SK-N-SH (cell line): ENCODE results near the gene PGP. TPM values are rescaled to one million over a fixed set of nuclear protein-coding genes. Genes with fewer than 3 reads are reported as not detected.

ENCODE experiments used
- CTCF ChIA-PET: fragments of 300-600, 350-600 bp; formaldehyde crosslinking; extraction: SDS; loops from one replicate; lab custom pipeline; 2021; lab: Yijun Ruan, JAX
- POLR2A ChIA-PET: fragments of 350-600 bp; sonication (Branson Sonifier 250); formaldehyde crosslinking; extraction: SDS; loops from one replicate; lab custom pipeline; 2020; ENCODE audit warnings: antibody characterized with exemption, inconsistent platforms; lab: Yijun Ruan, JAX
- DNase-seq: peaks from one replicate; pipeline ENCODE4 v3.0.0; 2012
- H2AFZ ChIP-seq: fragments of 200-600 bp; sonication (generic); 2 replicates; pipeline ENCODE4 v1.8.1; 2016; ENCODE audit warnings: antibody characterized with exemption, mild to moderate bottlenecking, low read depth
- H3F3A ChIP-seq: fragments of 200-600 bp; sonication (generic); replicated peaks from 2 replicates; pipeline ENCODE3; 2016; ENCODE audit warnings: antibody characterized with exemption, mild to moderate bottlenecking; ENCODE audit not compliant: insufficient read depth
- H3K27ac ChIP-seq, 2 experiments: fragments of 200-500 bp in 1 of 2; fragments of 200-600 bp in 1 of 2; sonication (Bioruptor generic) in 1 of 2; sonication (generic), shearing (Covaris generic) in 1 of 2; 2 replicates each; pipeline versions ENCODE4 v1.5.1 to v1.6.1; 2014 to 2016; ENCODE audit warnings: low read depth in 2 of 2, inconsistent platforms in 1 of 2, low read length in 1 of 2, mild to moderate bottlenecking in 1 of 2, mixed read lengths in 1 of 2
- H3K27me3 ChIP-seq: fragments of 200-600 bp; sonication (generic), shearing (Covaris generic); 2 replicates; pipeline ENCODE4 v1.6.1; 2016; ENCODE audit warnings: mixed run types; ENCODE audit not compliant: insufficient read depth
- H3K36me3 ChIP-seq, 2 experiments: fragments of 200-500 bp in 1 of 2; fragments of 200-600 bp in 1 of 2; sonication (Bioruptor generic) in 1 of 2; sonication (generic) in 1 of 2; replicated peaks in 1 of 2; 2 replicates each; pipeline versions ENCODE3 to v1.5.1; 2014 to 2016; ENCODE audit warnings: low read length in 1 of 2, mild to moderate bottlenecking in 1 of 2; ENCODE audit not compliant: insufficient read depth in 2 of 2, control insufficient read depth in 1 of 2
- H3K4me1 ChIP-seq, 2 experiments: fragments of 200-500 bp in 1 of 2; fragments of 200-600 bp in 1 of 2; sonication (Bioruptor generic) in 1 of 2; sonication (generic), shearing (Covaris generic) in 1 of 2; 2 replicates each; pipeline versions ENCODE4 v1.5.1 to v1.6.1; 2014 to 2016; ENCODE audit warnings: low read depth in 1 of 2, low read length in 1 of 2, mixed run types in 1 of 2; ENCODE audit not compliant: insufficient read depth in 2 of 2, control insufficient read depth in 1 of 2
- H3K4me2 ChIP-seq: fragments of 200-600 bp; sonication (generic), shearing (Covaris generic); 2 replicates; pipeline ENCODE4 v1.6.1; 2017; ENCODE audit warnings: mixed run types
- H3K4me3 ChIP-seq, 2 experiments: fragments of 200-500 bp in 1 of 2; fragments of 200-600 bp in 1 of 2; sonication (Bioruptor generic) in 1 of 2; sonication (generic), shearing (Covaris generic) in 1 of 2; 2 replicates each; pipeline versions ENCODE4 v1.5.1 to v1.8.1; 2014 to 2016; ENCODE audit warnings: low read depth in 2 of 2, inconsistent platforms in 1 of 2, low read length in 1 of 2, mild to moderate bottlenecking in 1 of 2, mixed read lengths in 1 of 2, moderate library complexity in 1 of 2
- H3K79me2 ChIP-seq: fragments of 200-600 bp; sonication (generic); 2 replicates; pipeline ENCODE4 v1.8.1; 2017; ENCODE audit warnings: mild to moderate bottlenecking; ENCODE audit not compliant: insufficient read depth
- H3K9ac ChIP-seq: fragments of 200-600 bp; sonication (generic); 2 replicates; pipeline ENCODE4 v1.6.1; 2017; ENCODE audit warnings: mixed run types
- H3K9me2 ChIP-seq: fragments of 200-600 bp; sonication (generic); 2 replicates; pipeline ENCODE4 v1.6.1; 2017; ENCODE audit warnings: mixed run types
- H3K9me3 ChIP-seq: fragments of 200-600 bp; sonication (generic); 2 replicates; pipeline ENCODE4 v1.6.1; 2017; ENCODE audit warnings: mixed run types, mild to moderate bottlenecking, moderate library complexity
- H4K20me1 ChIP-seq: fragments of 200-600 bp; sonication (generic); 2 replicates; pipeline ENCODE4 v1.6.1; 2017; ENCODE audit warnings: mild to moderate bottlenecking, mixed run types; ENCODE audit not compliant: insufficient read depth
- FOSL2 ChIP-seq: IDR thresholded peaks from 2 replicates; pipeline ENCODE4 v1.4.0; 2012; ENCODE audit warnings: low read depth, mild to moderate bottlenecking, moderate library complexity, borderline replicate concordance
- FOXM1 ChIP-seq: IDR thresholded peaks from 2 replicates; pipeline ENCODE4 v1.4.0; 2012; ENCODE audit warnings: low read depth, mild to moderate bottlenecking
- JUND ChIP-seq: IDR thresholded peaks from 2 replicates; pipeline ENCODE4 v1.4.0; 2012
- MAX ChIP-seq: IDR thresholded peaks from 2 replicates; pipeline ENCODE4 v1.4.0; 2012; ENCODE audit warnings: low read depth
- MXI1 ChIP-seq: IDR thresholded peaks from 2 replicates; pipeline ENCODE4 v1.6.1; 2012; ENCODE audit warnings: mild to moderate bottlenecking, low read depth, low read length, improper control_type of control experiment
- NFIC ChIP-seq: IDR thresholded peaks from 2 replicates; pipeline ENCODE4 v1.4.0; 2012; ENCODE audit warnings: borderline replicate concordance
- NRF1 ChIP-seq: IDR thresholded peaks from 2 replicates; pipeline ENCODE4 v1.6.1; 2012; ENCODE audit warnings: low read depth, mild to moderate bottlenecking, low read length
- RAD21 ChIP-seq: IDR thresholded peaks from 2 replicates; pipeline ENCODE4 v1.6.1; 2012; ENCODE audit warnings: mild to moderate bottlenecking, low read length
- RCOR1 ChIP-seq: fragments of 150-350 bp; IDR thresholded peaks from 2 replicates; pipeline ENCODE4 v1.6.1; 2017; ENCODE audit warnings: antibody characterized with exemption, low read length
- RFX5 ChIP-seq: IDR thresholded peaks from 2 replicates; pipeline ENCODE4 v1.6.1; 2012; ENCODE audit warnings: mild to moderate bottlenecking, improper control_type of control experiment, low read length
- RXRA ChIP-seq: IDR thresholded peaks from 2 replicates; pipeline ENCODE4 v1.4.0; 2012; ENCODE audit warnings: low read depth, mild to moderate bottlenecking, borderline replicate concordance
- ZBTB33 ChIP-seq: IDR thresholded peaks from 2 replicates; pipeline ENCODE4 v1.4.0; 2012; ENCODE audit warnings: low read depth, borderline replicate concordance
- WGBS: methylation state at CpG from one replicate; pipeline ENCODE4 v1.1.6; 2017; ENCODE audit warnings: low lambda C conversion rate; 5-methylcytosine and 5-hydroxymethylcytosine counted together
- polyA plus RNA-seq, 3 experiments: library from polyadenylated mRNA; depleted of rRNA; stranded (reverse); fragments of >200 nt; gene quantifications; 2 replicates each; pipeline ENCODE4 v1.2.3, GENCODE V29; 2012
- TF ChIP-seq, protein P1 (sequence below): IDR thresholded peaks from 2 replicates; pipeline ENCODE4 v1.4.0; 2012; ENCODE audit warnings: low read depth, borderline replicate concordance

The PGP gene
- polyA plus RNA-seq, 1 of the 3 experiments (the other 2 are of a cell fraction), result 10.3 TPM

DNA sequence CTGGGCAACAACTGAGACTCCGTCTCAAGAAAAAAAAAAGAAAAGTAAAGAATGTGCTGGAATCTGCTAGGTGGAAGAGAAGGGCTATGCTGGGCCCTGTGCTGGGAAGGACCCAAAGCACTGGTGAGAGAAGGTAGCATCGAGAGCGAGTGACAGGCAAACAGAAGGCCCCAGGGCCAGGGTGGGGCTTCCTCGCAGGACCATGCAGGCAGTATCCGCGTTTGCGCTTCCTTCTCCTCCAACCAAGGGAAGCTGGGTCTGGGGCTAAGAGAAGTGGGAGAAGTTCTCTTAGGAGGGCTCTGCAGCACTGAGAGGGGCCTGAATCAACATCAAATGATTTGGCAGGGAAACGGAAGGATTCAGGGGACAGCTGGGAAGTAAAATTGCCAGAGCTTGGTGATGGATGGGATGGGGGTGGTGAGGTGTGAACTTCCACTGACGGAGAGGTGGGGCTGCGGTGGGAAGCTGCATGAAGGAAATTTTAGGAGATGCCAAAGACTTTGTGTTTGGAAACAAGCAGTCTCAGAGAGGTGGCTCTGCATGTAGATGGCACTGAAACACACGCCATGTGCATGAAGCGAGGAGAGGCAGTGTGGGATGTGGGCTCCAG is 42.0 kb upstream of the PGP start:
- ChIA-PET CTCF (interaction anchor here (1.8 to 2.0 kb wide), 2 partner anchors 52 to 62 kb away, joined by 4 to 9 read pairs; partner anchors contain the start of gene MLST8), POLR2A (no interaction called here)
- Histone ChIP-seq H3K9me2 (no peaks in the 10 kb centered on the region), H4K20me1 (peaks cover 45% of the 10 kb centered on the region), H3K27ac (no peak overlapping the region), H3K36me3 (peaks cover 61 to 84% of the 10 kb centered on the region in 2 experiments), H3K9ac (no peak overlapping the region), H3K9me3 (no peaks in the 10 kb centered on the region), H3K4me3 (no peak overlapping the region), H3K79me2 (peaks cover 60% of the 10 kb centered on the region), H3K27me3 (no peaks in the 10 kb centered on the region), H2AFZ (no peak overlapping the region), H3K4me2 (no peak overlapping the region), H3K4me1 (peaks cover 5 to 7% of the 10 kb centered on the region in 2 experiments; a peak in 1 of 4 replicates), H3F3A (peaks cover 50% of the 10 kb centered on the region)
- 94% methylated on average over 12 of the region's 12 CpGs for WGBS
- no peak for DNase-seq
- TF ChIP-seq FOSL2 (no peak), ZBTB33 (no peak), FOXM1 (no peak), NRF1 (no peak), JUND (no peak), MAX (no peak), RXRA (no peak)

DNA sequence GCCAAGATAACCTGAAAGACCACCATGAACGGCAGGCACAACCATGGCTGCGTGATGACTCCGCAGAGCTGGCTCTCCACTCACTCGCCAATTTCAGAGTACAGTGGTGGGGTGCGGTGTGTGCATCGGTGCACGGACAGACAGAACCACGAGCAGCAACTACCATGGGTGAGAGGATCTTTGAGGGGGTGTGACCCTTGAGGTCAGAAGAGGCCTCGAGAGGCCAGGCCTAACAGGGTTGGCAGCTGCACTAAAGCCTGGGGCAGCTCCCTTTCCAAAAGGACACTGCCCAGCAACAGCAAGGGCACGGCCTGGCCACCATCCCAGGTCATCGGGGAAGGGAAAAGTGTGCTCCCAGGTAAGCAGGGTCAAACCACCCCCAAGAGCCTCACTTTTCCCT is 38.7 kb upstream of the PGP start:
- Histone ChIP-seq H3K4me3 (no peak overlapping the region), H3K4me2 (no peak overlapping the region), H3K36me3 (peaks cover 37 to 60% of the 10 kb centered on the region in 2 experiments), H2AFZ (no peak overlapping the region), H3K4me1 (peaks cover 7 to 13% of the 10 kb centered on the region in 2 experiments; a peak in 1 of 4 replicates), H4K20me1 (peaks cover 21% of the 10 kb centered on the region; the same call in 1 of the 2 replicates), H3K27ac (no peak overlapping the region), H3K27me3 (no peaks in the 10 kb centered on the region), H3K9me3 (no peaks in the 10 kb centered on the region), H3K9me2 (no peaks in the 10 kb centered on the region), H3K79me2 (peaks cover 54% of the 10 kb centered on the region), H3K9ac (no peak overlapping the region), H3F3A (peaks cover 46% of the 10 kb centered on the region)
- ChIA-PET CTCF (interaction anchor here (3.5 kb wide), 1 partner anchor 59 kb away, joined by 33 read pairs; no protein-coding TSS in a partner anchor), POLR2A (interaction anchor here (0.6 kb wide), 1 partner anchor 10 kb away, joined by 3 read pairs; no protein-coding TSS in a partner anchor)
- 90% methylated on average over 10 of the region's 11 CpGs for WGBS
- no peak for DNase-seq
- TF ChIP-seq RCOR1, result no peak
- TF ChIP-seq, protein P1, sequence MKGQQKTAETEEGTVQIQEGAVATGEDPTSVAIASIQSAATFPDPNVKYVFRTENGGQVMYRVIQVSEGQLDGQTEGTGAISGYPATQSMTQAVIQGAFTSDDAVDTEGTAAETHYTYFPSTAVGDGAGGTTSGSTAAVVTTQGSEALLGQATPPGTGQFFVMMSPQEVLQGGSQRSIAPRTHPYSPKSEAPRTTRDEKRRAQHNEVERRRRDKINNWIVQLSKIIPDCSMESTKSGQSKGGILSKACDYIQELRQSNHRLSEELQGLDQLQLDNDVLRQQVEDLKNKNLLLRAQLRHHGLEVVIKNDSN, result no peak
- no peak for TF ChIP-seq NFIC
- no peak for TF ChIP-seq ZBTB33
- TF ChIP-seq RFX5, result no peak
- TF ChIP-seq RAD21, result no peak
- TF ChIP-seq MXI1, result no peak
